Measurements from ENCODE around the gene COL3A1. TPM values are rescaled to one million over a fixed set of nuclear protein-coding genes. Genes with fewer than 3 reads are reported as not detected.

The COL3A1 gene
- total RNA-seq, 1 experiment from 2014 or later: not detected

Small RNAs within 50 kb of the gene (small RNA-seq; reads per million reads assigned to genes)
- not detected for gene MIR1245A

Other genes starting within 250 kb of the COL3A1 start
- 0.21 TPM in 1 of 2 replicates, not detected in the other for gene COL5A2, start 205.4 kb downstream of the COL3A1 start, total RNA-seq (2014; rRNA removed; shearing (Covaris generic))